ENCODE data around the gene KCTD14. TPM values are rescaled to one million over a fixed set of nuclear protein-coding genes. Genes with fewer than 3 reads are reported as not detected.

The KCTD14 gene
- total RNA-seq, 1 experiment from 2014 or later: 8.2 TPM

- intact Hi-C loops (cut with micrococcal nuclease; ENCODE audit: unreplicated experiment): no loop called here
- POLR2A ChIA-PET: interaction anchor here (1.0 kb wide), 1 partner anchor 43 kb away, joined by 3 read pairs; no protein-coding TSS in a partner anchor
- H3K4me3 Mint-ChIP-seq (ENCODE audit: unreplicated experiment): no peak overlapping the region
- H3K4me1 Mint-ChIP-seq (ENCODE audit: low read depth, unreplicated experiment): peaks cover 15% of the 10 kb centered on the region
- Histone ChIP-seq H3K4me1 (no peaks in the 10 kb centered on the region), H3K27me3 (replicated peaks; ENCODE audit: control insufficient read depth, insufficient read depth, low read length) (no peaks in the 10 kb centered on the region), H3K9me3 (no peaks in the 10 kb centered on the region), H3K36me3 (ENCODE audit: control insufficient read depth, insufficient read depth, low read length) (no peaks in the 10 kb centered on the region), H3K4me3 (ENCODE audit: low read depth, low read length) (no peak overlapping the region)
- H3K27ac Mint-ChIP-seq (ENCODE audit: unreplicated experiment): no peak overlapping the region
- TF ChIP-seq CTCF (IDR thresholded peaks at IDR 0.05; ENCODE audit: insufficient read depth in 1 of 2, low read depth in 1 of 2, low read length in 1 of 2, severe bottlenecking in 1 of 2, unreplicated experiment in 1 of 2): no peak
- no peaks in the 10 kb centered on the region for H3K27me3 Mint-ChIP-seq (ENCODE audit: insufficient read depth, unreplicated experiment)
- H3K9me3 Mint-ChIP-seq (ENCODE audit: unreplicated experiment): no peaks in the 10 kb centered on the region
- no peak for DNase-seq
- no peaks in the 10 kb centered on the region for H3K36me3 Mint-ChIP-seq (ENCODE audit: insufficient read depth, unreplicated experiment)
- CTCF ChIA-PET: interaction anchor here (0.7 kb wide), 1 partner anchor 28 kb away, joined by 5 read pairs; no protein-coding TSS in a partner anchor
- BruUV-seq (replicated peaks): no TSS peak
Measured at GRCh38 chr11:78037825-78038620, 14.9 kb upstream of the KCTD14 start.

- intact Hi-C loops (cut with micrococcal nuclease; ENCODE audit: unreplicated experiment): no loop called here
- H3K9me3 ChIP-seq: no peaks in the 10 kb centered on the region
- TF ChIP-seq CTCF (IDR thresholded peaks at IDR 0.05; ENCODE audit: insufficient read depth in 1 of 2, low read depth in 1 of 2, low read length in 1 of 2, severe bottlenecking in 1 of 2, unreplicated experiment in 1 of 2): no peak
- no peaks in the 10 kb centered on the region for H3K36me3 Mint-ChIP-seq (ENCODE audit: insufficient read depth, unreplicated experiment)
- CTCF ChIA-PET: interaction anchor here (0.7 kb wide), 1 partner anchor 27 kb away, joined by 5 read pairs; no protein-coding TSS in a partner anchor
- no peaks in the 10 kb centered on the region for H3K9me3 Mint-ChIP-seq (ENCODE audit: unreplicated experiment)
- peak; percentile 30 to 63 for DNase-seq
- H3K27me3 ChIP-seq (replicated peaks; ENCODE audit: control insufficient read depth, insufficient read depth, low read length): no peaks in the 10 kb centered on the region
- BruUV-seq (replicated peaks): no TSS peak
- H3K4me1 Mint-ChIP-seq (ENCODE audit: low read depth, unreplicated experiment): peaks cover 15% of the 10 kb centered on the region
- no peak overlapping the region for H3K4me3 ChIP-seq (ENCODE audit: low read depth, low read length)
- no peak overlapping the region for H3K4me3 Mint-ChIP-seq (ENCODE audit: unreplicated experiment)
- H3K4me1 ChIP-seq: no peaks in the 10 kb centered on the region
- no peaks in the 10 kb centered on the region for H3K27me3 Mint-ChIP-seq (ENCODE audit: insufficient read depth, unreplicated experiment)
- no peaks in the 10 kb centered on the region for H3K36me3 ChIP-seq (ENCODE audit: control insufficient read depth, insufficient read depth, low read length)
- H3K27ac Mint-ChIP-seq (ENCODE audit: unreplicated experiment): no peak overlapping the region
- POLR2A ChIA-PET: interaction anchor here (1.0 kb wide), 1 partner anchor 42 kb away, joined by 3 read pairs; no protein-coding TSS in a partner anchor
Measured at GRCh38 chr11:78037056-78037455, 14.0 kb upstream of the KCTD14 start.

GRCh38 chr11:78036313-78036712 lies 13.2 kb upstream of the KCTD14 start:
- intact Hi-C loops (cut with micrococcal nuclease; ENCODE audit: unreplicated experiment): no loop called here
- H3K9me3 Mint-ChIP-seq (ENCODE audit: unreplicated experiment): no peaks in the 10 kb centered on the region
- Histone ChIP-seq H3K9me3 (no peaks in the 10 kb centered on the region), H3K4me3 (ENCODE audit: low read depth, low read length) (no peak overlapping the region), H3K27me3 (replicated peaks; ENCODE audit: control insufficient read depth, insufficient read depth, low read length) (no peaks in the 10 kb centered on the region), H3K36me3 (ENCODE audit: control insufficient read depth, insufficient read depth, low read length) (no peaks in the 10 kb centered on the region), H3K4me1 (no peaks in the 10 kb centered on the region)
- no peak overlapping the region for H3K4me3 Mint-ChIP-seq (ENCODE audit: unreplicated experiment)
- no peak for DNase-seq
- no peak overlapping the region for H3K27ac Mint-ChIP-seq (ENCODE audit: unreplicated experiment)
- TF ChIP-seq CTCF (IDR thresholded peaks at IDR 0.05; ENCODE audit: insufficient read depth in 1 of 2, low read depth in 1 of 2, low read length in 1 of 2, severe bottlenecking in 1 of 2, unreplicated experiment in 1 of 2): no peak
- CTCF ChIA-PET: no interaction called here
- no peaks in the 10 kb centered on the region for H3K27me3 Mint-ChIP-seq (ENCODE audit: insufficient read depth, unreplicated experiment)
- POLR2A ChIA-PET: no interaction called here
- BruUV-seq (replicated peaks): no TSS peak
- peaks cover 15% of the 10 kb centered on the region for H3K4me1 Mint-ChIP-seq (ENCODE audit: low read depth, unreplicated experiment)
- no peaks in the 10 kb centered on the region for H3K36me3 Mint-ChIP-seq (ENCODE audit: insufficient read depth, unreplicated experiment)

Measured in Caco-2 (cell line).